ENCODE measurements around the gene GTF2H2C.
"Not testable (repeated sequence)": the region's sequence is repeated elsewhere in the genome, so short reads cannot be mapped to it uniquely, and the experiment has no call there.

The GTF2H2C gene

DNA sequence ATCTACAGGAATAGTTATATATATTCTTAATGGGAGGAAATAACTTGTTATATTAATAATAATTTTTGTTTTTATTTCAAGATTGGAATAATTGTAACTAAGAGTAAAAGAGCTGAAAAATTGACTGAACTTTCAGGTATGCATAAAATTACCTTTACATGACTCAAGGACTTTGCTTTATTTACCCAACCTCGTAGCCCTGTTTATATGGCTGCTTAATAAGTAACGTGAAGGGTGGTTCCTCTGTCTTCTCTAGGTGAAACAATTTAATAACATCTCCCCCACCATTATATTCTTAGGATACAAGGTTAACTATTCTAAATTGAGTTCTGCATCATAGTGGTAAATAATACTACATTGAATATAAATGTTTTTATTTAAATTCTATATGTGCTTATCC, 8.1 kb downstream of the GTF2H2C start:
- not testable (repeated sequence) for DNase-seq

DNA sequence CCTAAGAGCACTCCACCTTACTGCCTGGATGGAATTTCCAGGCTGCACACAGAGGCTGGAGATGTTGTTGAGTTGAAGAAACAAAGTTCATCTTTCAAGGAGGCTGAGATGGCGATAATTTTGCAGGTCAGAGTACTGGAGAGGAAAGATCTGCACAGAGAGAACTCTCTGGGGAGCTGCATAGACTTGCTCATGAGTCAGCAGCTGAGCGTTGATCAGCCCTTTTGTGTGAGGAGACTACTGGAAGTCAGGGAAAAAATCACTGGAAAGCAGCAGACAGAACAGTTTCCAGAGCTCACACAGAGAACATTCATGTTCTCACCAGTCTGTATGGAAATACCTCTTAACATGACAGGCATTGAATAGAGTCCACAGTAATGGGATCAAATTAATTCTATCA, 23.4 kb downstream of the GTF2H2C start:
- not testable (repeated sequence) for DNase-seq

DNA sequence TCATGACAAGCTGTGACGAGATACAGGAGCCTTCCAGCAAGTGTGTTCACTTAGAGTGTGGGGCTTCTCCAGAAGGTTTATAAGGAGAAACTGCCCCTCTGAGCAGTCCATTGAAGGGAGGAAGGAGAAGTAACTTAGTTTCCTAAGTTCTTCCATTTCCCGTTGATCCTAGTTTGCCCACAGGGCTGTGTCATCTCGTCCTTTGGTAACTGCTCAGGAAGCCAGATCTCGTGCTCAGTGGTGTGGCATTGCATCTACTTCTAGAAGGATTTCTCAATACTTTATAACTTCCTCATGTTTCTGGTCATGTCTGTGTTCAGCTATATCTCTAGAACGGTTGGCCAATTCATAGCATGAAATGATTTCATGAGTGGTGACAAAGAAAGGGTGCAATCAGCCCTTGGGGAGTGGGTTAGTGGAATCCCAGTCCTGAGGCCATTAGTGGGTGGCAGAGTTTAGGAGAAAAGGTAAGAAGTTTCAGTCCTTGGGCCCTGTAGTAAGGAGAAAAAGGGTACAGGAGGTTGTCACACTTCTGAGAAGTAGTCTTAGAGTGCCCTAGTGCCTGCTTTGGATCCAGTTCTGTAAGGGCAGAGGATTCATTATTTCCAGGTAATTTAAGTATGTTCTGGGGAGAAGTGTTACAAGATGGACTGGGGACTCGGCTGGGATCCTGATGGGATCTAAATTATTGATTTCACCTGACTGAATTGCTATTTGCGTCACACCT, 36.3 kb downstream of the GTF2H2C start:
- DNase-seq, result not testable (repeated sequence)

DNA sequence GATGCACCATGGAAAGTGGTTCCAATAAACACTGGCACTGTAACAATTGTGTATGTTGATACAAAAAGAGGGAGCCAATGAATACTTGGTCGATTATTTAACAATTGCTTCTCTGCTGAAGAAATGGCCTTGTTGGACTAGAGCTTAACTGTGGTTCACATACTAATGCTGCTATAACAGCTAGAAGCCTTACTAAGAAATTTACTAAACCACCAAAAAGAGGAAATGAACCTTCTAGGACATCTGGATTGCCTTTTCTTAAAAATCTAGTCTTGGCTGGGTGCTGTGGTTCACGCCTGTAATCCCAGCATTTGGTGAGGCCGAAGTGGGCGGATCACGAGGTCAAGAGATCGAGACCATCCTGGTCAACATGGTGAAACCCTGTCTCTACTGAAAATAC, 42.0 kb downstream of the GTF2H2C start:
- not testable (repeated sequence) for DNase-seq

DNA sequence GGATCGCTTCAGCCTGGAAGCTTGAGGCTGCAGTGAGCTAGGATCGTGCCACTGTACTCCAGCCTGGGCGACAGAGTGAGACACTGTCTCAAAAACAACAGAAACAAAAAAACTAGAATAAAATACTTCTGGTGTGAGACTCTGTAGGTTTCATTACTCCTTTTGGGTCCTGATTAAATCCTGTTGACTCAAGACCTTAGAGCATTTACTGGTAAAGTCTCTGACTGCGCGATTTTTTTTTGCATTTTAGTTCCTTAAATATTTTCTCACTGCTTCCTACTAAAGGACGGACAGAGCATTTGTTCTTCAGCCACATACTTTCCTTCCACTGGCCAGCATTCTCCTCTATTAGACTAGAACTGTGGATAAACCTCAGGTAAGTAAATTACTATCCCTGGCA, 46.8 kb downstream of the GTF2H2C start:
- DNase-seq, result not testable (repeated sequence)

DNA sequence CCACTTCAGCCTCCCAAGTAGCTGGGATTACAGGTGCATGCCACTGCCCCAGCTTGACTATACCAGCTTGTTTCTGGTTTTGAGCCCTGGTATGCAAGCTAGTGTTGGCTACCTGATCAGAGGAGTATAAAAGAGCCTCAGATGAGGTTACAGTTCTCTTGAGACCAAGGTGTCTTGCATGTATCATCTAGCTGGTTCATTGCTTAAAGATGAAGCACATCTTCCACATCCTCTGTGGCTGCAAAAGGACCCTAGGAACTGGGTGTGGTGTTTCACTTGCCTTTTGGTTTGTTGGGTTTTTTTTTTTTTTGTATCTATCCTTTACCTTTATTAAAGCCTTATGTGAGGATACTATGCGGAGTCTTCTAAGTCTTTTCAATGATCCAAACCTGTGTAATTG, 47.8 kb downstream of the GTF2H2C start:
- DNase-seq, result not testable (repeated sequence)

DNA sequence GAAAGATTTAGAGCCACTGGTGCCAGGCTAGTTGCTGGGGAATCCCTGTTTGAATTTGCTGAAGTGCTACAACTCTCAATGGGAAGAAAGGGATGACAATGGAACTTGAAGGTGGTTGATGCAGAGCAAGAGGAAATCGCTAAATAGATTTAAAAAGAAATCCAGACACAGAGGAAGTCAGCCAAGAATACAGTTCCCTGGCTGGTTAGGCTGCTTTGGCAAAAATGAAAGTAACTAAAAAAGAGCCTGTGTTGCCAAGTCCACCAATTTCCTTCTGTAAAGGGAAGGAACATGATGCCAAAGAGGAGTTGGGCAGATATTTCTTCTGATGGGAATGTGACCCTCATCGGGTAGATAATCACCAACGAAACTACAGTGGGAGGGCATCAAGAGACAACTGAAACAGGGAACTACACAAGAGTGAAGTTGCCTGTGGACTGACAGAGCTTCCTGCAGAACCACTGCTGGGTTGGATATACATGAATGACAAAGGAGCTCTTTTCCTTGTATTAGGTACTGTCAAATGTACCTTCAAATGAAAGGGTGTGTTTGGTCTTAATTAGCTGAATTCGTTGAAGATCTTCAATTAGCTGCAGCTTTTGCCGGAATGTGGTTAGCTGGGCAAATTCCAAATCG, 49.0 kb downstream of the GTF2H2C start:
- not testable (repeated sequence) for DNase-seq

DNA sequence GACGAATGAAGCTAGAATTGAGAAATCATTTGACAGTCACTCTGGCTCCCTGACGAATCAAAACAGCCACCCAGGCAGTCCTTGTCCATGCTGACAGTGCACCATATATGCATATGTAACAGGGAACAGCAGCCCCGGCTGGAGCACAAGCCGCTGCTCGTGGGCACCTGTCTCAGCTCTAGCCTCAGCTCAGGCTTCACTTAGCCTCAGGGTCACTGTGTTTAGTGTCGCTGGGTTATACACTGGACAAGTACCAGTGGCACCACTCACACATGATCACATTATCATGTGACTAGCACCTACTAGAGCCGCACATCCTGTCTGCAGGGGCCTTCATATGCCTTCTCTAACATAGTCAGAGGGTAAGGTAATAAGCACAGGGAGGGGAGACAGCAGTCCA, 54.9 kb downstream of the GTF2H2C start:
- not testable (repeated sequence) for DNase-seq

DNA sequence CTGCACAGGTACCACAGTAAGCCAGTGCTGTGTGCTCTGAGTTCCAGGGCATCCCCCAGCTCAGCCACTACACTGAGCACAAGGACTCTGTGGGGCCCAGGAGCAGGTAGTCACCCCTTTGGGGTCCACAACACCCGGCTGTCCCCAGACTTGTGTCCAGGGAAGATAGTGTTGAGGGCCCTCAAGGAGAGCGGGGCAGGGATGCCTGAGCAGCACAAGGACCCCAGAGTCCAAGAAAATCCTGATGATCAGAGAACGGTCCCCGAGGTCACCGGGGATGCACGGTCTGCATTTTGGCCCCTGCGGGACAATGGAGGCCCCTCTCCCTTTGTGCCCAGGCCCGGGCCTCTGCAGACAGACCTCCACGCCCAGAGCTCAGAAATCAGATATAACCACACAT, 71.9 kb downstream of the GTF2H2C start:
- DNase-seq, result not testable (repeated sequence)
